Retinal pigment epithelial cell (primary cell): ENCODE results near the gene CDH7.

Source experiments
- DNase-seq: peaks from one replicate; pipeline ENCODE4 v3.0.0-alpha.2; 2010; ENCODE audit warnings: low read depth
- H3K4me3 ChIP-seq: 2 replicates; pipeline ENCODE4 v1.5.1; 2011; ENCODE audit warnings: mild to moderate bottlenecking, low read length, control low read depth, moderate library complexity
- CTCF ChIP-seq: conservative IDR thresholded peaks from 2 replicates; pipeline ENCODE4 v1.5.1; 2011; ENCODE audit warnings: low read depth, low read length, control low read depth, inconsistent platforms

The CDH7 gene

GRCh38 chr18:65768120-65768778 lies 17.4 kb downstream of the CDH7 start:
- TF ChIP-seq CTCF = no peak
- H3K4me3 ChIP-seq = no peak overlapping the region
- no peak for DNase-seq

DNA sequence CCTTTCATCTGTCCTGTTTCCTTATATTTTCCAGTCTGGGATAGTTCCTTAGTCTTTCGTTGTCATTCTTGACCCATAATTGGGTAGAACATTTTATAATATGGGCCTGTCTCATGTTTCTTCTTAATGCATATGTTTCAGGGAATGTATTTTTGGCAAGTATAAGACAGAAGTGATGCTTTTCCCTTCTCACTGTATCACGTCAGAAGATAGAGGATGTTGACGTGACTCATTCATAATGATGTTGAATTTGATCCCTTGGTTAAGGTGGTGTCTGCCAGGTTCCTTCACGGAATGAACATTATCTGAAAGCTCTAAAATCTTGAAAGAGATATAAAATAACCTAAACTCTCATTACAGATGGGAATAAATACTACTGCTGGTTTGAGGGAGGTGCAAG lies 18.8 kb downstream of the CDH7 start:
- no peak for TF ChIP-seq CTCF
- DNase-seq = no peak
- no peak overlapping the region for H3K4me3 ChIP-seq

GRCh38 chr18:65786474-65786873 lies 35.7 kb downstream of the CDH7 start:
- DNase-seq = no peak
- TF ChIP-seq CTCF = no peak
- no peak overlapping the region for H3K4me3 ChIP-seq

DNA sequence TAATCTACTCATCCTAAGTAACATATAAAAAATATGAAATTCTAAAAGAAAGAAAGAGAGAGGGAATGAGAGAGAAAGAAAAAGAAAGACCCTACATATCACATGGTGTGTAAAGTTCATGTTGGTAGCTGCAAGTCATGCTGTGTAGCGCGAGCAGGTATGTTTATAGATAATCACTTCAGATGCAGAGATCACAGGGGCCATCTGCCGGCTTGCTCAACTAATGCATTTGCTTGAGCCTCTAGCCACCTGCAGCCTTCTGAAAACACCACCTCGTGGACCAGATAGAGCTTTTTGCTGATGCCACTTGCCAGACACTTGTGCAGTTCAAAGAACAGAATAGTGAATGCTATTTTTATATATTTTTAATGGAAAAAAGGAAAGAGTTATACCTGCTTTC lies 37.6 kb downstream of the CDH7 start:
- H3K4me3 ChIP-seq = no peak overlapping the region
- no peak for TF ChIP-seq CTCF
- DNase-seq = no peak

DNA sequence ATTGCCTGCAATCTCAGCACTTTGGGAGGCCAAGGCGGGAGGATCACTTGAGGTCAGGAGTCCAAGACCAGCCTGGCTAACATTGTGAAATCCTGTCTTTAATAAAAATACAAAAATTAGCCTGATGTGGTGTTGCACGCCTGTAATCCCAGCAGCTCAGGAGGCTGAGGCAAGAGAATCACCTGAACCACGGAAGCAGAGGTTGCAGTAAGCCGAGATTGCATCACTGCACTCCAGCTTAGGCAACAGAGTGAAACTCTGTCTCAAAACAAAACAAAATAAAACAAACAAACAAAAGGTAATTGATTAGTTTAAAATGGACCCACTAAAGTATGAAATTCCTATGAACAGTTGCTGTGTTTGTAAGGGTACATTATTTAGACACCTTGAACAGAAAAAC lies 39.8 kb downstream of the CDH7 start:
- H3K4me3 ChIP-seq = no peak overlapping the region
- no peak for DNase-seq
- TF ChIP-seq CTCF = no peak

GRCh38 chr18:65791719-65792118 lies 40.9 kb downstream of the CDH7 start:
- no peak for TF ChIP-seq CTCF
- H3K4me3 ChIP-seq = no peak overlapping the region
- no peak for DNase-seq

DNA sequence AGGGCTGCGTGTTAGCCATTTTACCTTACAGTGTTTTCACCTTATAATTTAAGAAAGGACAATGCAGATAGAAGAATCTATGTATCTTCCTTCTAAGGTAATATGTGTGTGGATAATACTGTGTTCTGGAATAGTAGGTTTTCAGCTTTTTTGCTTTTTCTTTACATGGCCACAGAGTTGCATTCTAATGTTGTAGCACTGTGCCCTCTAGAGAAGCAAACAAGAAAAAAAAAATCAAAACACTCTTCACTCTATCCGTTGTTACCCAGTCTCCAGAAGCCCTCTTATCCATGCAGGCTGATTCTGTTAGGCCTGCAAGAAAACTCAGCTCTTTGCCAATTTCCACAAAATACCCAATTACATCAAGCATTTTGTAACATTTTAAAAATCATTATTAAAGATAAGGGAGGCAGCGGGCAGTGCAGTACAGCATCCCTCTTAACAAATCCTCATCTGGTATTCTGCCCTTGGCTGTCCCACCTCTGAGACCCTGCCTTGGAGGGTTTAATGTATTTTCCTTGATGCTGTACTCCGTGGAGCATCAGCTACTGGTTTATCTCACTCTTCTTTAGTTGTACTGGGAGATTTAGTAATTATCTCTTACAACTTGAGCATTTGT lies 41.8 kb downstream of the CDH7 start:
- no peak for TF ChIP-seq CTCF
- no peak overlapping the region for H3K4me3 ChIP-seq
- no peak for DNase-seq
